Panc1 (cell line): ENCODE data around the gene HMGXB4.

Experiments
- POLR2AphosphoS5 ChIP-seq: IDR thresholded peaks from 2 replicates; pipeline ENCODE4 v1.6.1; 2012; ENCODE audit warnings: mild to moderate bottlenecking, low read depth, low read length, moderate library complexity
- TCF7L2 ChIP-seq: IDR thresholded peaks from 2 replicates; pipeline ENCODE4 v1.6.1; 2011; ENCODE audit warnings: mild to moderate bottlenecking, low read depth, low read length, inconsistent platforms
- TF ChIP-seq, protein P1 (sequence below): fragments of 450-650 bp; IDR thresholded peaks from 2 replicates; pipeline ENCODE4 v1.5.1; 2017; ENCODE audit warnings: mild to moderate bottlenecking
- TF ChIP-seq, protein P2 (sequence below), 2 experiments: IDR thresholded peaks; 2 replicates each; pipeline ENCODE4 v1.6.1; 2011 to 2012; ENCODE audit warnings: low read depth in 2 of 2, control low read depth in 1 of 2, low read length in 1 of 2, mild to moderate bottlenecking in 1 of 2, moderate library complexity in 1 of 2; ENCODE audit not compliant: insufficient read depth in 1 of 2

DNA sequence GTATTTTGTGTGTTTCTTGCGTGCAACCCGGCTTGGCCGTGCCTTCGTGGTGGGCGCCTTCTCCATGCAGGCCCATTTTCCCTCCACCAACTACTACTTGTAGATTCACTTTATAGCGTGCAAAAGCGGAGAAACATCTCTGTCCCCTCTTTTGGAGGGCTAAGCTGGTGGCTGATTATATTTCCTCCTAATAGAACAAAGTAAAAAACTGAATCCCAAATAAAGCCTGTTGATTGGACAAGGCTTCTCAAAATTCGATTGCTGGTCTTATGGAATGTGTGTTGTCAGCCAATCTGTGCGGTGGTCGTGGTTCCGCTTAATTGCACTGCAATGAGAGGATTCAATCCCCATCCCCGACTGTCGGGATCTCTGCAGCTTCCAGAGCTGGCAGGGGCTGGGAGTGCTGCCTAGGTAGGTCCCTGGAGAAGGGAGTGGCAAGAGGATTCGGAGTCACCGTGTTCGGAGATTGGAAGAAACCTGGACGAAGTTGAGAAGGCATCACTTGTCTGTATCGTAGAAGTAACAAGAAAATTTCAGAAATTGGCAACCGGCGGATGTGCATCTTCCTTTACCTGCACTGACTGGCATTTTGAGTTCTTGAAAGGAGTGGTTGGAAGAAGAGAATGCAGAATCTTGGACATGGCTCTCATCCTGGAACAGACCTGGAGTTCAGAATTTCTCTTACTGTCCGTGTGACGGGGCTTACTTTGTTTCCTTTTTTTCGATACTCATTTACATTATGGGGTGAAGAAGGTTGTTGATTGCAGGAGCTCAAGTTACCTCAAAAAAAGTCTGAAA is 1.1 kb downstream of the HMGXB4 start:
- TF ChIP-seq, protein P1, sequence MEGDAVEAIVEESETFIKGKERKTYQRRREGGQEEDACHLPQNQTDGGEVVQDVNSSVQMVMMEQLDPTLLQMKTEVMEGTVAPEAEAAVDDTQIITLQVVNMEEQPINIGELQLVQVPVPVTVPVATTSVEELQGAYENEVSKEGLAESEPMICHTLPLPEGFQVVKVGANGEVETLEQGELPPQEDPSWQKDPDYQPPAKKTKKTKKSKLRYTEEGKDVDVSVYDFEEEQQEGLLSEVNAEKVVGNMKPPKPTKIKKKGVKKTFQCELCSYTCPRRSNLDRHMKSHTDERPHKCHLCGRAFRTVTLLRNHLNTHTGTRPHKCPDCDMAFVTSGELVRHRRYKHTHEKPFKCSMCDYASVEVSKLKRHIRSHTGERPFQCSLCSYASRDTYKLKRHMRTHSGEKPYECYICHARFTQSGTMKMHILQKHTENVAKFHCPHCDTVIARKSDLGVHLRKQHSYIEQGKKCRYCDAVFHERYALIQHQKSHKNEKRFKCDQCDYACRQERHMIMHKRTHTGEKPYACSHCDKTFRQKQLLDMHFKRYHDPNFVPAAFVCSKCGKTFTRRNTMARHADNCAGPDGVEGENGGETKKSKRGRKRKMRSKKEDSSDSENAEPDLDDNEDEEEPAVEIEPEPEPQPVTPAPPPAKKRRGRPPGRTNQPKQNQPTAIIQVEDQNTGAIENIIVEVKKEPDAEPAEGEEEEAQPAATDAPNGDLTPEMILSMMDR: no peak
- TF ChIP-seq, protein P2, sequence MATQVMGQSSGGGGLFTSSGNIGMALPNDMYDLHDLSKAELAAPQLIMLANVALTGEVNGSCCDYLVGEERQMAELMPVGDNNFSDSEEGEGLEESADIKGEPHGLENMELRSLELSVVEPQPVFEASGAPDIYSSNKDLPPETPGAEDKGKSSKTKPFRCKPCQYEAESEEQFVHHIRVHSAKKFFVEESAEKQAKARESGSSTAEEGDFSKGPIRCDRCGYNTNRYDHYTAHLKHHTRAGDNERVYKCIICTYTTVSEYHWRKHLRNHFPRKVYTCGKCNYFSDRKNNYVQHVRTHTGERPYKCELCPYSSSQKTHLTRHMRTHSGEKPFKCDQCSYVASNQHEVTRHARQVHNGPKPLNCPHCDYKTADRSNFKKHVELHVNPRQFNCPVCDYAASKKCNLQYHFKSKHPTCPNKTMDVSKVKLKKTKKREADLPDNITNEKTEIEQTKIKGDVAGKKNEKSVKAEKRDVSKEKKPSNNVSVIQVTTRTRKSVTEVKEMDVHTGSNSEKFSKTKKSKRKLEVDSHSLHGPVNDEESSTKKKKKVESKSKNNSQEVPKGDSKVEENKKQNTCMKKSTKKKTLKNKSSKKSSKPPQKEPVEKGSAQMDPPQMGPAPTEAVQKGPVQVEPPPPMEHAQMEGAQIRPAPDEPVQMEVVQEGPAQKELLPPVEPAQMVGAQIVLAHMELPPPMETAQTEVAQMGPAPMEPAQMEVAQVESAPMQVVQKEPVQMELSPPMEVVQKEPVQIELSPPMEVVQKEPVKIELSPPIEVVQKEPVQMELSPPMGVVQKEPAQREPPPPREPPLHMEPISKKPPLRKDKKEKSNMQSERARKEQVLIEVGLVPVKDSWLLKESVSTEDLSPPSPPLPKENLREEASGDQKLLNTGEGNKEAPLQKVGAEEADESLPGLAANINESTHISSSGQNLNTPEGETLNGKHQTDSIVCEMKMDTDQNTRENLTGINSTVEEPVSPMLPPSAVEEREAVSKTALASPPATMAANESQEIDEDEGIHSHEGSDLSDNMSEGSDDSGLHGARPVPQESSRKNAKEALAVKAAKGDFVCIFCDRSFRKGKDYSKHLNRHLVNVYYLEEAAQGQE (IDR thresholded peaks at IDR 0.05; ENCODE audit: insufficient read depth in 1 of 2, low read depth in 2 of 2, low read length in 1 of 2): no peak
- TF ChIP-seq TCF7L2 (no peak), POLR2AphosphoS5 (no peak)
